Activated CD4-positive, alpha-beta T cell treated with anti-CD3 and anti-CD28 coated beads, Interleukin-2, Interleukin-4, amounts not matched to agents 100 ng/mL and 50 ng/mL, durations not matched to agents 16 hours and 8 hours (primary cell): ENCODE data around the gene MCC.

ENCODE experiments used
- DNase-seq: peaks from one replicate; pipeline ENCODE4 v3.0.0-alpha.2; 2020; ENCODE audit warnings: low spot score

The MCC gene

DNA sequence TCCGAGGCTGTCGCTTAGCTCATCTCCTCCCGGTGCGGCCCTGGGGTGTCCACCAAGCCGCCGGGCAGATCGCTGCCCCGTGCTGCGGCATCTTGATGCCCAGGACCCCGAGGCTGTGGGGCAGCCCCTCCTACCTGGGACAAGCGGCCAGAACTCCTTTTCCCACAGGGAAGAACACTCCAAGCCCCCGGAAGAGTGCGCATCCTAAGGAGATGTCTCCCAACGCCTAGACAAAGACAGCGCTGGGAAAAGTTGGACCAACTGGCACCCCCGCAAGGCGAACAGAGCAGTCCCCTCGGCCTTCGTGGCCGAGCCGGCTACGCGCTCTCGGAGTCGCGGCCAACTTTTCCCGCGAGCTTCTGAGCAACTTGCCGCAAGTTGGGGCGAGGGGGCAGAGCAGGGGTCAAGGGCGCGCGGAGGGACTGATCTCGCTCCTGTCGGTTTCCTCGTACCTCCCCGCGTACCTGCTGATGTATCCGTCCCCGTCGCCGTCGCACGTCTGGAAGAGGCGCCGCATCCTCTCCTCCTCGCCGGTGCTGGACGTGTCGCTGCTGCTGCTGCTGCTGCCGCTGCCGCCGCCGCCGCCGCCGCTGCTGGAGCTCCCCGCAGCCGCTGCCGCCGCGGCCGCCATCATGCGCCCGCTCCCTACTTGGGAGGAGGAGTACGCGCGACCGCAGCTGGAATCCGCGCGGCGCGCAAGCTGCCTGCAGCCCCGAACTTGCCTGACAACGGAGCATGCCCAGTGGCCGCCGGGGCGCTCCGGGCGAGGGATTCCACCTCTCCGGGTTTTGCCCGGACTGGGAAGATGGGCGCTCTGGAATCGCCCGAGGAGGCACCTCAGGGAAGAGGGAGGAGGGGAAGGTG, at the start of gene MCC:
TSS of gene MCC (minus strand) at position 673 of the 864 bp plus-strand sequence.
- DNase-seq: peak; percentile 27

DNA sequence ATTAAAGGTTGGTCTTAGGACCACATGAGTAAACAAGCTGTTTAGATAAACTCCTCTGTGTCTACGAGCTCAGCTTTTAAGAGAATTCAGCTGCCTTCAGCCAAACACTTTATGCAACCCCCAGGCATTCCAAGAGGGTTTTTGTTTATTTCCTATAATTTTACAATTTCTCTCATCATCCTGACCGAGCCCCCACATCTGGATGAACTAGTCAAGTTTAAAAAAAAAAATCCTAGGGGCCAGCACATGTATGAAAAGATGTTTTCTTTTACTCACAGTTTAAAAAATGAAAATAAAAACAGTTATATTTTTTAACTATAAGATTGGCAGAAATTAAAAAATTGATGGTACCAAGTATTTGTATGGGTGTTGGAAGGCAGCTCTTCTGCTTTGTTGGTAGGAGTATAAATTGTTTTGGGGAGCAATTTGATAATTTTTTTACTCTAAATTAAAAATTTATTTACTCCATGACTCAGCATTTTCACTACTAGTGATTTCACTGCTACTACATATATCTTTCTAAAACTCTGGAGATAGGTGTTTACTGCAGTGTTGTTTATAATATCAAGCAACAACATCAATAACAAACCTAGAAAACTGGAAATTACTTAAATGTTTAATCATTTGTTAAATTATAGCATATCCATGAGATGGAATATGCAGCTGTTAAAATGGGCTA, 43.4 kb upstream of the MCC start:
- no peak for DNase-seq

DNA sequence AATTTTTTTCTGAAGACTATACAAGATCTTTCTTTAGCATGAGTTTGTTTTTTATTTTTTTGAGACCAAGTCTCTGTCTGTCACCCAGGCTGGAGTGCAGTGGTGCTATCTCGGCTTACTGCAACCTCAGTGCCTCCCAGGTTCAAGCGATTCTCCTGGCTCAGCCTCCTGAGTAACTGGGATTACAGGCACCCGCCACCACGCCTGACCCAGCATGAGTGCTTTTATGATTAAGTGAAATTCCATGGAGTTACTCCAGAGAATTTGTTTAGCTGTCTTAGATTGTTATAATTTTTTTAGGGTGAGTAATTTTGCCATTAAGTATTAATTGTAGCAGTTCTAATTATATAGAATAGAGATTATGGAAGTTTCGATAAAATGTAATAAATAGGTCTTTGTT, 39.5 kb upstream of the MCC start:
- no peak for DNase-seq

DNA sequence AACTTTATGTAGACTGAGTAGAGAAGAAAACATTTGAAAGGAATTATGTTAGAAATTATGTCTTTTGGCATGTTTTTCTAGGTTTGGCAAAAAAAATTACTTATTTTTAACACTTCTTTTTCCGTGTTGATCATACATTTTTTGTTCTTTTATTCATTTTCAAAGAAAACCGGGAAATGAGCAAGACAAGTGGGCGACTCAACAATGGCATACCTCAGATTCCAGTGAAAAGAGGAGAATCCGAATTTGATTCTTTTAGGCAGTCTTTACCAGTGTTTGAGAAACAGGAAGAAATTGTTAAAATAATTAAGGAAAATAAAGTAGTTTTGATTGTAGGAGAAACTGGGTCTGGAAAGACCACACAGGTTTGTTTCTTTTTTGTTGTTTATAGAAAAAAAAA, 38.2 kb upstream of the MCC start:
- no peak for DNase-seq

DNA sequence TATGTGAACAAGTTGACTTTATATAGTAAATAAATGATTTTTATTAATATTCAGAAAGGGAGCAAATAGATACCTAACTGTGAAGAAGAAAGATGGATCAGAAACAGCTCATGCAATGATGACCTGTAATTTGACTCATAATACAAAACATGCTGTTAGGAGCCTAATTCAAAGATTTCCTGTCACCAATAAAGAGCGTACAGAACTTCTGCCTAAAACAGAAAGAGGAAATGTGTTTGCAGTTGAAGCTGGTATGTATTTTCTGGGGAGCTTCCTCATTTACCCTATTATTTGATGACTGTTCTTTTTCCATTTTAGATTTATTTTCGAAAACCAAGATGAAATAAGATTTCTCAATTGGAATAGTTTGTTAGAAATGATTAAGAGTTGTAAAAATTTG, 36.7 kb upstream of the MCC start:
- DNase-seq: peak; percentile 27

DNA sequence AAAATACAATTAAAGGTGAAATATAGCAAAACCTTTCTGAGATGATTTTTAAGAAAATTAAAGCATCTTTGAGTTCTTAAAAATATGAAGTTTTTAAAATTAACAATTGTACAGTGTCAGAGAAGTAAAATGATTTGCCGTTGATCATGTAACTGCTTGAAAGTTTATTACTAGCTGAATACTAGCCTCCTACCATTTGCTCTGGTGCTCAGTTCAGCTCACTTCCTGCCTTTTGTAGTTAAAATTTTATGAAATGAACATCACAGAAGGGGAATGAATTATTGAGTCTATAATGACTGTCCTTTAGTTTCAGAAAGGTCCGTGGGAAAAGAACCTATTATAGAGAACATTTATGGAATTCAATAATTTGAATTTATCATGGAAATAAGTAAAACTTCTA, 34.9 kb upstream of the MCC start:
- no peak for DNase-seq

DNA sequence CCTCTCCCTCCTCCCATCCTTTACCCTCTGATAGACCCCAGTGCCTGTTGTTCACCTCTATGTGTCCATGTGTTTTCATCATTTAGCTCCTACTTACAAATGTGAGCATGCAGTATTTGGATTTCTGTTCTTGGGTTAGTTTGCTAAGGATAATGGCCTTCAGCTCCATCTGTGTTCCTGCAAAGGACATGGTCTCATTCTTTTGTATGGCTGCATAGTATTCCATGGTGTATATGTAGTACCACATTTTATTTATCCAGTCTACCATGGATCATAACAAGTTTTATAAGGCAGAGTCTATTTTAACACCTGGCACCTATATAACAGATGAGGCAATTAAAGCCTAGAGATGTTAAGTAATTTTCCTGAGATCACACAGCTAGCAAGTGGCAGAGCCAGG, 32.6 kb upstream of the MCC start:
- DNase-seq: no peak

DNA sequence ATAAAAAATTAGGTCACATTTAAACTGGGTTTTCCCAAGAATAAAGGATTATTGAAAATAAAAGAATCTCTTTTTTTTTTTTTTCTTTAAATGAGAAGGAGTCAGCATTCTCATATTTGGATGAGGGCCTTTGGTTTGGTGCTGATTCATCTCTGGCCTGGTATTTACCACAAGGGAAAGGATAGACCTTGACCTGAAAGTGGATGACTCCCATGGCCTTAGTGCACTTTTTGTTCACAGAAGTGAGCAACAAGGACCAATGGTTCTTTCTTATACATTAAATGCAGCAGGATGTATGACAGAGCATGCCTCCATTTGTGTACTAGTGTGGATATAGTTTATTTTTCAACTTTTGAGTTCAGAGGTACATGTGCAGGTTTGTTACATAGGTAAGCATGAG, 32.2 kb upstream of the MCC start:
- peak; percentile 66 for DNase-seq

DNA sequence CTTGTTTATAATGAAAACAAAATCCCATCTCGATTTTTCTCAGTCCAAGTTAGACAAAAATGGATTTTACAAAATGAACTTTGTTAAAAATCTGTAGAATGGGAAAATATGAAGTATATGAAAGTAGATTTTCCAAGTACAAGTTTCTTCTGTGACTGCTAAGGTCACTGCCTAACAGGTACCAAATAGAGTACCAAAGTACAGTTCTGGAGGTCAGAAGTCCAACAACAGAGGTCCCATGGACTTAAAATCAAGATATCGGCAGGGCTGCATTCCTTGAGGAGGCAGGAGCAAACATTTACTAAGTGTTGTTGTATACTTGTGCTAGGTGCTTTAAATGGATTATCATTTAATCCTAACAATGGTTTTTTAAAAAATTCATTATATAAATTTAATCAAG, 31.2 kb upstream of the MCC start:
- DNase-seq: no peak

DNA sequence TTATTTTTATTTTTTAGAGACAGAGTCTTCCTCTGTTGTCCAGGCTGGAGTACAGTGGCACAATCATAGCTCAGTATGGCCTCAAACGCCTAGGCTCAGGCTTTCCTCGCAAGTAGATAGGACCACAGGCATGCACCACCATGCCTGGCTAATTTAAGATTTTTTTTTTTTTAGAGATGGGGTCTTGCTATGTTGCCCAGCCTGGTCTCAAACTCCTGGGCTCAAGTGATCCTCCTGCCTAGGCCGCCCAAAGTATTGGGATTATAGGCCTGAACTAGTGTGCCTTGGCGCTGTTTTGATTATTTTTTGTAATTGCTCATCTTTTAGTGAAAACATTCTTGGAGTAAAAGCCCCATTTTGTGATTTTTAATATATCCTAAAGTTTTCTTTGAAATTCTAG, 30.6 kb upstream of the MCC start:
- no peak for DNase-seq

DNA sequence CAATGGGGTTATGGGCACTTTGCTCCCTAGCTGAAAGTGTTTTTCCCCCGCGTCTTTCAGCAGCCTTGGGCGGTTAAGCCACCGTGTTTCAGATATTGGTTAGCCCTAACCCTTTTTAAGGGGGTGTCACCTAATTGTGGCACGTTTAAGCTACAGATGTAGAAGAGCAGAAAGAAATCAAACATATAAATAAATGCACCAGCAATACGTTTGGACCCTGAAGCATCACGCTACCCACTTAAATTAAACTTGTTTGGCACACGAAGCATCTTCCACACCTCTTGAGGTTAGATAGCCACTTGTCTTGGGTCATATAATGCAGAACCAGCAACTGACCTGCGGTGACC, 26.0 kb upstream of the MCC start:
- DNase-seq: no peak

DNA sequence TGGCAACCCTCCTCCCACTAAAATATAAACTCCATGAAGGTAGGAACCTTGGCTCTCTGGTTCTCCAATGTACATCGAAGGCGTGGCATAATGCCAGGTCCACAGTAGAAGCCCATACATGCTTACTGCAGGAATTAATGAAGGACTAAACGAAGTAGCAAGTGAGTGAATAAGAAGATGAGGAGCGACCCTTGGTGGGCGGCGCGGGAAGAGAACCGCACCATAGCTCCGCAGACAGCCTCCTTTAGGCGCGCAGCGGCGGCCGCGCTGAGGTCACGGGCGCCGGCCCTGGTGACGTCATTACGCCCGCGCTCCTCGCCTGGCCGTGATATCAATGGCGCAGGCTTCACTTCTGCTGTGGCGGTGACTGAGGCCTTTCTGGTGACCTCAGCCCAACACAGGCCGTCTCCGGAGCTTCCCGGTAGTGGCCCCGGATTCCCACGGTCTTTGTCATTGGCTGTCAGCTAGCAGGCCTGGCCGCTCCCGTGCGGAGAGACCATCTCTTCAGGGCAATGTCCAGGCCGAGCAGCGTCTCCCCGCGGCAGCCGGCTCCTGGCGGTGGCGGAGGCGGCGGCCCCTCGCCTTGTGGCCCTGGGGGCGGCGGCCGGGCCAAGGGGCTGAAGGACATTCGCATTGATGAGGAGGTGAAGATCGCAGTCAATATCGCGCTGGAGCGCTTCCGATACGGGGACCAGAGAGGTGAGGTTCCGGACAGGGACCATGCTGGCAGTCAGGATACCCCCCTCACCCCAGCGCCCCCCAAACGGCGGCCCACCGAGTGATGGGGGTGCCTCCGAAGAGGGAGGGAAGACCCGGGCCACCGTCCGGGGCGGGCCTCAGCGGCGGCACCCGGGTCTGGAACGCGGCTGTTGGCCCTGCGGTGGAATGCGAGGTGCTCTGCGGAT, 25.4 kb upstream of the MCC start, which contains the start of gene YTHDC2:
TSS of gene YTHDC2 (plus strand) at position 311 of the 905 bp plus-strand sequence. CDS start at position 513, 202 bp downstream.
- peak; percentile 89 for DNase-seq

DNA sequence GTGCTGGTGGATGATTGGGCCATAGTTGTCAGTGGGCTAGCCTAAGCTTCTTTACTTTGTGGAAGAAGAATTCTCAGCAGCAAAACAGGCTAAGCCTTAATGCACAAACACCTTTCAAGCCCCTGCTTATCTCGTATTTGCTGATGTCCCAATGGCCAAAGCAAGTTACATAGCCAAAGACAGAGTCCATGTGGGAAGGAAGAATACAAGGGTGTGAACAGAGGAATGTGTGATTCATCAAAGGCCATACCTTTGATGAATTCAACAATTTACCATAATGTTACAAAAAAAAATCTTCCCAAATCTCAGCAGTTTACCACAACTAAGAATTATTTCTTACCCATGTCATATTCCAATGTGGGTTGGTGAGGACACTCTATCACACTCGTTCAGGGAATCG, 24.1 kb upstream of the MCC start:
- no peak for DNase-seq

DNA sequence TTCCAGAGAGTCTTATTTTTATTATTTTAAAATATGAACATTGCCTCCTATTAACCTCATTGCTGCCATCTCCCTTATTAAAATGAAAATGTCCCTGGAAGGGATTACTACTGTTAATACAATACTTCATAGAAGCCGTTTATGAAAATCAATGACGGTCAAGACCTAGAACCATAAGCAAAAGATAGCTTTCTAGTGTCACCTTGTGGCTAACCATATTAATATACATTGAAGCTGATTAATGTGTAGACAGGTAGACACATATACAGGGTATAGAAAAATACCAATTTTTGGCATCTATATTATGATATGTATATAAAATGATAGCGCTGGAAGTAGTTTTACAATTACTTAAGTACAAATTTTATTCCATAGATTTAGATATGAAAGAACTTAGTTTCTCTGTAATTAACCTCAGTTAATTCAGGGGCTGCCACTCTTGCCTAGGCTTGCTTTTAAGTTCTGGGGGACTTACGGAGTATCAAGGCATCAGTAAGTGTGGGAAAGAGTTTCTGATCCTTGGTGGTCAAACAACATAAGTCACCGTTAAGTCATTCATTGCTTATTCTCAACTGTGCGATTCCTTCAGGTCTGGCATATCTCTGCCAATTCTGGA, 22.7 kb upstream of the MCC start:
- peak; percentile 35 for DNase-seq

DNA sequence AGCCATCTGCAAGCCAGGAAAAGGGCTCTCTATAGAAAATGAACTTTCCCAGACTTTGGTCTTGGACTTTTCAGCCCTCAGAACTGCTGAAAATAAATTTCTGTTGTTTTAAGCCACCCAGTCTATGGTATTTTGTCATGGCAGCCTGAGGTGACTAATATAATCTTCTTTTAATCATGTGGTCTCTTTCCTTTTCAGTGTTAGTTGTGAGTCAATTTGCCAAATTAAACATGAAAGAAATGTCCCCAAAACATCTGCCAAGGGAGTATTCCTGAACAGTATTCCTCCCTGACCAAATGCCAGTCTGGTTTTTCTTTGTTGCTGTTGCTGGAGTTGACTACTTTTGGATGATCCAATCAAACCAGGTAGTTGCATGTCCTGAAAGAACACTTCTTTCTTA, 20.5 kb upstream of the MCC start:
- no peak for DNase-seq

DNA sequence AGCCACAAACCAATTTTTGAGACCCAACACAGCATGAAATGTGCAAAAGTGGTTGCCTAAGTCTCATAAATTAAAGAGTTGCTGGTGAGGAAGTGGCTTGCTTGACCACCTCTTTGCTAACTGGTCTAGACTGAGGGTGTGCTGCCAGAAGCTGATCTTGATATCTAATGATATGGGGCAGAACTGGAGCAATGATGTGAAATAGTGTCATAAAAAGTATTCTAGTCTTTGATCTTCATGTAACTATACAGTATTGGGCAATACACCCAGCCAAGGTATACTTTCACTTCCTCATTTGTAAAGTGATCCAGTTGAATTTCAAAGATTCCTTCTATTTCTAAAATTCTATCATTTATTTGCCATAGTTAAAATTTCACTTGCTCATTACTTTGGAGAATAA, 19.3 kb upstream of the MCC start:
- no peak for DNase-seq

DNA sequence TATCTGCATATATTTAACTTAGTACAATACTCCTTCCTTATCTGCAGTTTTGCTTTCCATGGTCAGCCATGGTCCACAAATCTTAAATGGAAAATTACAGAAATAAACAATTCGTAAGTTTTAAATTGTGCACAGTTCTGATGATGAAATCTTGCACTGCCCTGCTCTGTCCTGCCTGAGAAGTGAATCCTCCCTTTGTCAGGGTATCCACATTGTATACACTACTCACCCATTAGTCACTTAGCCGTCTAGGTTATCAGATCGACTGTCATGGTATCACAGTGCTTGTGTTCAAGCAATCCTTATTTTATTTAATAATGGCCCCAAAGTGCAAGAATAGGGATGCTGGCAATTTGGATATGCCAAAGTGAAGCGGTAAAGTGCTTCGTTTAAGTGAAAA, 16.9 kb upstream of the MCC start:
- no peak for DNase-seq

DNA sequence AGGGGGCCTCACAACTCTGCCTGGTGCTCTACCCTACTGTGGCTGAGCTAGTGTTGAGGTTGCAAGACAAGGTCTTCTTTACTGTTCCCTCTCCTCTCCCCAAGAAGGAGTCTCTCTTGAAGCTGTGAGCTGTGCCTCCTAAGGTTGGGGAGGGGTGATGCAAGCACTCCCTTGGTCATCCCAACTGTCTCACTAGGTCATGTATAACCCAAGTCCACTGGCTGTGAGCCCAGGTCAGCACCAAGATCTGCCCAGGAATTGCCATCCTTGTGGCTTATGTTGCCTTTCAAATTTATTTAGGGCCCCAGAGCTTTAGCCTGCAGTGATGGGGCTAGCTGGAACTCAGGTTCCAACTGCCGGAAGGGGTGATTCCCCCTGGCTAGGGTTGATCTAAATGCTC, 14.9 kb upstream of the MCC start:
- no peak for DNase-seq

DNA sequence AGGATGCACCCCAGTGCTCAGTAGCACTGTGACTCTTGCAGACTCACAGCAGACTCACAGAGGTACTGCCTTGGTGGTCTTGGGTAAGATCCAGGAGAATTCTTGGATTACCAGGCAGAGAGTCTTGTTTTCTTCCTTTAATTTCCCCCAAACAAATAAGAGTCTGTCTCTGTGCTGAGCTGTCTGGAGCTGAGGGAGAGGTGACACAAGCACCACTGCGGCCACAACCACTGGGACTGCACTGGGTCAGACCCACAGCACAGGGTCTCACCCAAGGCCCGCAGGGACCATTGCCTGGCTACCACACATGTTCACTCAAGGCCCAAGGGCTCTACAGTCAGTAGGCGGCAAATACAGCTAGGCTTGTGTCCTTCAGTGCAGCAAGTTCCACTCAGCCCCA, 13.8 kb upstream of the MCC start:
- no peak for DNase-seq

DNA sequence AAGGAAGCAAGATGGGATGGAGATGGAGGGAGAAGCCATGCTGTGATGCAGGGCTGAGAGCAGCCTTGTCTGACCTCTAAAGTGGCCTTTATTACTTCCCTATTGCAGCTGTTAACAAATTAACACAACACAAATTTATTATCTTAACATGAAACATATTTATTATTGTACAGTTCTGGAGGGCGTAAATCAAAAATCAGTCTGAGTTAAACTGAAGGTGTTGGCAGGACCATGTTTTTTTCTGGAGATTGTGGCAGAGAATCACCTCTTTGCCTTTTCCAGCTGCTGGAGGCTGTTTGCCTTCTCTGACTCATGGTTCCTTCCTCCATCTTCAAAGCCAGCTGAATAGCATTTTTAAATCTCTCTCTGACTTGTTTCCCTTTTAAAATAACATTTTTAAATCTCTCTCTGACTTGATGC, 7.2 kb upstream of the MCC start:
- no peak for DNase-seq

DNA sequence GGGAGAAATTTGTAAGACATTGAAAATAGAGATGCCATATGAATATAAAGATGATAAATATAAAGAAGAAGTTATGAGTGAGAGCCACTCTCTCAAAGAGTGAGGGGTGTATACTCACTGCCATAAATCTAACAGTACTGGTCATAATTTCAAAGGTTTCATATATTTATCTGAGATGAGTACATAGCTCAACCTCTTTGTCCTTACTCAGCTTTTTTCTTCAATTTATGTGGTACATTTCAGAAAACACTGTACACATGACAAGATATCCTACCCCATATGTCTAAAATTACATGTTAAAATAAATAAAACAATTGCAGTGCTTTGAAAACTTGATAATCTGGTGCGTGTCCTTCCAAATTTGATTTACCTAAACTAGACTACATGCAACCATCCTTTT, 5.2 kb upstream of the MCC start:
- DNase-seq: no peak

DNA sequence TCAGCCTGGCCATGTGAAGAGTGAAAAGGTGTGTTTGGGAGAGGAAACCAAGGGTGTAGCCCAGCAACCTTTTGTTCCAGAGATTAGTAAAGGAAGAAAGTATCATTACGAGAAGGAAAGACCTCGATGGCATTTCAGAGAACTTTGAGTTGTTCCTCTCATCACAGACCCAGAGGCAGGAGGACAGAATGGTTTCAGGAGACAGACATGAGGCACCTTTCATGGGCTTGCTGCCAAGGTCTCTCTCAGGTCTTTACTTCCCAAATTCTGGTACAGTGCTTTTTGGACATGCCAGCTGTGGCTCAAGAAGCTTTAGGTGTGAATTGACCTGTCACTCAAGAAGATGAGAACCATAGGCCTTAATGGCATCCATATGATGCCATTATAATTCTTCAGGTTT, 2.8 kb upstream of the MCC start:
- DNase-seq: no peak
